Tibial artery (tissue), 4 donors: ENCODE data around the gene URB1.

Experiments
- DNase-seq, 2 donors: peaks; one replicate each; pipeline ENCODE4 v3.0.0-alpha.2; 2019
- H3K27ac ChIP-seq, 2 donors: fragments of 200-600 bp; sonication (generic) in 1 of 2; 1 replicate in 1 of 2; 2 replicates in 1 of 2; pipeline ENCODE4 v1.5.1; 2018 to 2019; ENCODE audit warnings: mild to moderate bottlenecking in 1 of 2
- H3K27me3 ChIP-seq, 2 donors: fragments of 200-600 bp; sonication (generic) in 1 of 2; one replicate each; pipeline versions ENCODE4 v1.5.1 to v1.6.0; 2016 to 2019
- H3K36me3 ChIP-seq, 3 donors: fragments of 200-600 bp; sonication (generic) in 2 of 3; one replicate each; pipeline ENCODE4 v1.5.1; 2016 to 2019; ENCODE audit warnings: mild to moderate bottlenecking in 2 of 3
- H3K4me1 ChIP-seq, 4 donors: fragments of 200-600 bp; sonication (generic) in 2 of 4; 1 replicate in 3 of 4; 2 replicates in 1 of 4; pipeline ENCODE4 v1.5.1; 2016 to 2019
- H3K4me3 ChIP-seq, 2 donors: fragments of 200-600 bp; sonication (generic) in 1 of 2; 1 replicate in 1 of 2; 2 replicates in 1 of 2; pipeline ENCODE4 v1.5.1; 2018 to 2019; ENCODE audit warnings: mild to moderate bottlenecking in 2 of 2
- H3K9me3 ChIP-seq, 3 donors: fragments of 200-600 bp; sonication (generic) in 1 of 3; one replicate each; pipeline ENCODE4 v1.5.1; 2016 to 2019
- CTCF ChIP-seq, 2 experiments: fragments of 200-600 bp in 1 of 2; fragments of 450-650 bp in 1 of 2; IDR thresholded peaks; one replicate each; pipeline ENCODE4 v1.5.1; 2017 to 2019; ENCODE audit warnings: antibody characterized with exemption in 2 of 2, mild to moderate bottlenecking in 1 of 2, moderate library complexity in 1 of 2
- intact Hi-C: fragments of 100-400 bp; cut with DNase I; formaldehyde crosslinking; loops from one replicate; pipeline ENCODE4 v1.15.0; 2023; ENCODE audit warnings: low total_unique reads

The URB1 gene

GRCh38 chr21:32426066-32426465 lies 33.3 kb upstream of the URB1 start:
- TF ChIP-seq CTCF (IDR thresholded peaks at IDR 0.05), result no peak
- Histone ChIP-seq H3K36me3 (no peaks in the 10 kb centered on the region), H3K27me3 (no peaks in the 10 kb centered on the region), H3K4me1 (peaks cover 0 to 40% (median 15%) of the 10 kb centered on the region in 4 donors), H3K9me3 (peaks cover 0 to 4% (median 0%) of the 10 kb centered on the region in 3 donors), H3K4me3 (no peak overlapping the region), H3K27ac (peak overlapping the region in 1 of 2 donors; percentile 28)
- intact Hi-C loops, result no loop called here
- no peak for DNase-seq

GRCh38 chr21:32425628-32426027 lies 32.8 kb upstream of the URB1 start:
- Histone ChIP-seq H3K27ac (peak overlapping the region in 1 of 2 donors; percentile 28), H3K4me1 (peaks cover 0 to 40% (median 15%) of the 10 kb centered on the region in 4 donors), H3K4me3 (no peak overlapping the region), H3K27me3 (no peaks in the 10 kb centered on the region), H3K36me3 (no peaks in the 10 kb centered on the region), H3K9me3 (peaks cover 0 to 4% (median 0%) of the 10 kb centered on the region in 3 donors)
- no peak for DNase-seq
- no peak for TF ChIP-seq CTCF (IDR thresholded peaks at IDR 0.05)
- intact Hi-C loops, result no loop called here

- H3K27ac ChIP-seq, result no peak overlapping the region
- no peak for DNase-seq
- no peak overlapping the region for H3K4me3 ChIP-seq
- H3K4me1 ChIP-seq, result peaks cover 0 to 40% (median 15%) of the 10 kb centered on the region in 4 donors
- no peaks in the 10 kb centered on the region for H3K27me3 ChIP-seq
- H3K9me3 ChIP-seq, result peaks cover 0 to 4% (median 0%) of the 10 kb centered on the region in 3 donors
- no peaks in the 10 kb centered on the region for H3K36me3 ChIP-seq
- no peak for TF ChIP-seq CTCF (IDR thresholded peaks at IDR 0.05)
- intact Hi-C loops, result no loop called here
Observed at GRCh38 chr21:32424674-32425073, 31.9 kb upstream of the URB1 start.

GRCh38 chr21:32424191-32424535 lies 31.4 kb upstream of the URB1 start:
- Histone ChIP-seq H3K4me3 (no peak overlapping the region), H3K27ac (no peak overlapping the region)
- intact Hi-C loops, result no loop called here

GRCh38 chr21:32423320-32424190 lies 30.7 kb upstream of the URB1 start:
- TF ChIP-seq CTCF (IDR thresholded peaks at IDR 0.05), result no peak
- Histone ChIP-seq H3K27me3 (no peaks in the 10 kb centered on the region), H3K4me1 (peaks cover 0 to 40% (median 17%) of the 10 kb centered on the region in 4 donors), H3K9me3 (peaks cover 0 to 4% (median 0%) of the 10 kb centered on the region in 3 donors), H3K27ac (no peak overlapping the region), H3K4me3 (no peak overlapping the region), H3K36me3 (peaks cover 0 to 3% (median under 1%) of the 10 kb centered on the region in 3 donors)
- intact Hi-C loops, result no loop called here
- no peak for DNase-seq

More at GRCh38 chr21:32424191-32424535, 31.4 kb upstream of the URB1 start:
- no peak for TF ChIP-seq CTCF (IDR thresholded peaks at IDR 0.05)
- Histone ChIP-seq H3K27me3 (no peaks in the 10 kb centered on the region), H3K4me1 (peaks cover 0 to 40% (median 15%) of the 10 kb centered on the region in 4 donors), H3K36me3 (no peaks in the 10 kb centered on the region), H3K9me3 (peaks cover 0 to 4% (median 0%) of the 10 kb centered on the region in 3 donors)
- DNase-seq, result no peak
